Type B pancreatic cell (in vitro differentiated cells): ENCODE data around the gene ENTREP1. TPM values are rescaled to one million over a fixed set of nuclear protein-coding genes. Genes with fewer than 3 reads are reported as not detected.
"Not testable (repeated sequence)": the region's sequence is repeated elsewhere in the genome, so short reads cannot be mapped to it uniquely, and the experiment has no call there.

Experiments used
- DNase-seq: peaks from one replicate; pipeline ENCODE4 v3.0.0; 2021; ENCODE audit warnings: mixed read lengths; ENCODE audit not compliant: unreplicated experiment; ENCODE audit errors: extremely low spot score
- H3K27ac Mint-ChIP-seq: 2 replicates; pipeline ENCODE4 v1.8.0; 2021; ENCODE audit warnings: mild to moderate bottlenecking, mixed read lengths
- H3K27me3 Mint-ChIP-seq: 2 replicates; pipeline ENCODE4 v1.8.0; 2021; ENCODE audit warnings: mixed read lengths
- H3K36me3 Mint-ChIP-seq: 2 replicates; pipeline ENCODE4 v1.8.0; 2021; ENCODE audit warnings: mixed read lengths
- H3K4me1 Mint-ChIP-seq: one replicate; pipeline ENCODE4 v1.8.0; 2021; ENCODE audit warnings: mixed read lengths; ENCODE audit not compliant: unreplicated experiment
- H3K4me3 Mint-ChIP-seq: 2 replicates; pipeline ENCODE4 v1.8.0; 2021; ENCODE audit warnings: mild to moderate bottlenecking, mixed read lengths
- H3K9me3 Mint-ChIP-seq: 2 replicates; pipeline ENCODE4 v1.8.0; 2021; ENCODE audit warnings: mixed read lengths
- CTCF ChIP-seq: fragments of 200-600 bp; sonication (generic); conservative IDR thresholded peaks from 2 replicates; pipeline ENCODE4 v1.5.0; 2021; ENCODE audit warnings: antibody characterized with exemption, mild to moderate bottlenecking
- total RNA-seq: library from RNA; stranded (reverse); gene quantifications from 2 replicates; pipeline ENCODE4 v1.2.1, GENCODE V29; 2021; ENCODE audit warnings: low replicate concordance

The ENTREP1 gene
- total RNA-seq, 1 donor from 2014 or later = 3.0 TPM

GRCh38 chr9:69299826-69300225 lies 25.2 kb upstream of the ENTREP1 start:
- Mint-ChIP-seq H3K9me3 (no peaks in the 10 kb centered on the region), H3K27me3 (peaks cover 5% of the 10 kb centered on the region), H3K27ac (no peak overlapping the region), H3K4me1 (peaks cover 11% of the 10 kb centered on the region), H3K4me3 (no peak overlapping the region), H3K36me3 (no peaks in the 10 kb centered on the region)
- no peak for TF ChIP-seq CTCF
- no peak for DNase-seq

GRCh38 chr9:69303331-69303730 lies 21.7 kb upstream of the ENTREP1 start:
- no peaks in the 10 kb centered on the region for H3K36me3 Mint-ChIP-seq
- H3K4me1 Mint-ChIP-seq = peaks cover 4% of the 10 kb centered on the region
- H3K27ac Mint-ChIP-seq = no peak overlapping the region
- H3K27me3 Mint-ChIP-seq = peaks cover 3% of the 10 kb centered on the region
- H3K9me3 Mint-ChIP-seq = no peaks in the 10 kb centered on the region
- DNase-seq = no peak
- no peak for TF ChIP-seq CTCF
- H3K4me3 Mint-ChIP-seq = no peak overlapping the region

GRCh38 chr9:69306895-69307445 lies 18.0 kb upstream of the ENTREP1 start:
- not testable (repeated sequence) for H3K27ac Mint-ChIP-seq, H3K4me3 Mint-ChIP-seq, H3K27me3 Mint-ChIP-seq, H3K4me1 Mint-ChIP-seq, DNase-seq, H3K9me3 Mint-ChIP-seq, H3K36me3 Mint-ChIP-seq

GRCh38 chr9:69307446-69308205 lies 17.4 kb upstream of the ENTREP1 start:
- TF ChIP-seq CTCF = no peak
- peaks cover 5% of the 10 kb centered on the region for H3K9me3 Mint-ChIP-seq
- H3K36me3 Mint-ChIP-seq = peaks cover 4% of the 10 kb centered on the region
- H3K27ac Mint-ChIP-seq = no peak overlapping the region
- no peak for DNase-seq
- peaks cover 4% of the 10 kb centered on the region for H3K4me1 Mint-ChIP-seq
- H3K4me3 Mint-ChIP-seq = no peak overlapping the region
- peaks cover 3% of the 10 kb centered on the region for H3K27me3 Mint-ChIP-seq

GRCh38 chr9:69308206-69308931 lies 16.6 kb upstream of the ENTREP1 start:
- no peak for TF ChIP-seq CTCF
- peaks cover 3% of the 10 kb centered on the region for H3K27me3 Mint-ChIP-seq
- no peak overlapping the region for H3K4me3 Mint-ChIP-seq
- H3K9me3 Mint-ChIP-seq = peaks cover 5% of the 10 kb centered on the region
- no peak for DNase-seq
- H3K27ac Mint-ChIP-seq = no peak overlapping the region
- peaks cover 4% of the 10 kb centered on the region for H3K36me3 Mint-ChIP-seq
- H3K4me1 Mint-ChIP-seq = peaks cover 4% of the 10 kb centered on the region

- Mint-ChIP-seq H3K36me3 (peaks cover 4% of the 10 kb centered on the region), H3K27me3 (peaks cover 8% of the 10 kb centered on the region), H3K4me3 (no peak overlapping the region), H3K27ac (no peak overlapping the region), H3K9me3 (peaks cover 12% of the 10 kb centered on the region), H3K4me1 (no peaks in the 10 kb centered on the region)
- no peak for DNase-seq
- no peak for TF ChIP-seq CTCF
Measured at GRCh38 chr9:69313175-69313574, 11.8 kb upstream of the ENTREP1 start.
